Neural progenitor cell (in vitro differentiated cells): ENCODE results near the gene NCKAP5L. TPM values are rescaled to one million over a fixed set of nuclear protein-coding genes. Genes with fewer than 3 reads are reported as not detected.
A peak's percentile ranks its signal among the peaks of the same experiment; 100 is the strongest.

ENCODE experiments used
- DNase-seq: peaks from one replicate; pipeline ENCODE4 v3.0.0-alpha.2; 2016; ENCODE audit warnings: low spot score
- H2AFZ ChIP-seq: fragments of 200-600 bp; sonication (generic); replicated peaks from 2 replicates; pipeline ENCODE4 v1.6.1; 2016; ENCODE audit warnings: antibody characterized with exemption
- H3F3A ChIP-seq: fragments of 200-600 bp; sonication (generic); 2 replicates; pipeline ENCODE4 v1.6.1; 2016; ENCODE audit warnings: antibody characterized with exemption, low read depth
- H3K27ac ChIP-seq: fragments of 200-600 bp; sonication (generic); 2 replicates; pipeline ENCODE4 v1.5.1; 2016; ENCODE audit warnings: mild to moderate bottlenecking
- H3K27me3 ChIP-seq: fragments of 200-600 bp; sonication (generic); 2 replicates; pipeline ENCODE4 v1.6.1; 2016; ENCODE audit warnings: mild to moderate bottlenecking, moderate library complexity
- H3K36me3 ChIP-seq: fragments of 200-600 bp; sonication (generic); 2 replicates; pipeline ENCODE4 v1.5.1; 2016
- H3K4me1 ChIP-seq: fragments of 200-600 bp; sonication (generic); 2 replicates; pipeline ENCODE4 v1.6.1; 2016; ENCODE audit warnings: mixed run types
- H3K4me2 ChIP-seq: fragments of 200-600 bp; sonication (generic); 2 replicates; pipeline ENCODE4 v1.6.1; 2016
- H3K4me3 ChIP-seq: fragments of 200-600 bp; sonication (generic); 2 replicates; pipeline ENCODE4 v1.5.1; 2016
- H3K79me2 ChIP-seq: fragments of 200-600 bp; sonication (generic); 2 replicates; pipeline ENCODE4 v1.6.1; 2016; ENCODE audit warnings: low read depth
- H3K9ac ChIP-seq: fragments of 200-600 bp; sonication (generic); 2 replicates; pipeline ENCODE4 v1.6.1; 2016
- H3K9me3 ChIP-seq: fragments of 200-600 bp; sonication (generic); 2 replicates; pipeline ENCODE4 v1.5.1; 2016; ENCODE audit warnings: low read depth
- H4K20me1 ChIP-seq: fragments of 200-600 bp; sonication (generic); 2 replicates; pipeline ENCODE4 v1.6.1; 2016; ENCODE audit warnings: low read depth
- H3K27ac Mint-ChIP-seq: 3 replicates; pipeline ENCODE4 v1.8.0; 2021; ENCODE audit warnings: mixed read lengths
- H3K27me3 Mint-ChIP-seq: 2 replicates; pipeline ENCODE4 v1.8.0; 2022; ENCODE audit warnings: low read depth, mild to moderate bottlenecking, inconsistent platforms, moderate library complexity, mixed read lengths; ENCODE audit not compliant: insufficient read depth
- H3K36me3 Mint-ChIP-seq: 3 replicates; pipeline ENCODE4 v1.8.0; 2021; ENCODE audit warnings: mixed read lengths
- H3K4me1 Mint-ChIP-seq: 3 replicates; pipeline ENCODE4 v1.8.0; 2021; ENCODE audit warnings: mixed read lengths
- H3K4me3 Mint-ChIP-seq: 3 replicates; pipeline ENCODE4 v1.8.0; 2021; ENCODE audit warnings: mild to moderate bottlenecking, moderate library complexity, mixed read lengths
- H3K9me3 Mint-ChIP-seq: 3 replicates; pipeline ENCODE4 v1.8.0; 2020; ENCODE audit warnings: mixed read lengths
- EZH2 ChIP-seq: fragments of 200-600 bp; sonication (generic); IDR thresholded peaks from 2 replicates; pipeline ENCODE4 v1.6.1; 2017; ENCODE audit warnings: antibody characterized with exemption, mild to moderate bottlenecking, moderate library complexity
- EZH2phosphoT487 ChIP-seq: fragments of 200-600 bp; sonication (generic); IDR thresholded peaks from 2 replicates; pipeline ENCODE4 v1.6.1; 2017; ENCODE audit warnings: antibody characterized with exemption
- total RNA-seq: library from RNA; depleted of rRNA; stranded (reverse); fragments of >200 nt; gene quantifications from 2 replicates; pipeline ENCODE4 v1.2.3, GENCODE V29; 2015; ENCODE audit warnings: low replicate concordance
- TF ChIP-seq, protein P1 (sequence below): fragments of 200-600 bp; sonication (generic); IDR thresholded peaks from 2 replicates; pipeline ENCODE4 v1.5.1; 2017; ENCODE audit warnings: antibody characterized with exemption, mild to moderate bottlenecking

The NCKAP5L gene
- total RNA-seq, 1 donor from 2014 or later = 5.6 TPM

DNA sequence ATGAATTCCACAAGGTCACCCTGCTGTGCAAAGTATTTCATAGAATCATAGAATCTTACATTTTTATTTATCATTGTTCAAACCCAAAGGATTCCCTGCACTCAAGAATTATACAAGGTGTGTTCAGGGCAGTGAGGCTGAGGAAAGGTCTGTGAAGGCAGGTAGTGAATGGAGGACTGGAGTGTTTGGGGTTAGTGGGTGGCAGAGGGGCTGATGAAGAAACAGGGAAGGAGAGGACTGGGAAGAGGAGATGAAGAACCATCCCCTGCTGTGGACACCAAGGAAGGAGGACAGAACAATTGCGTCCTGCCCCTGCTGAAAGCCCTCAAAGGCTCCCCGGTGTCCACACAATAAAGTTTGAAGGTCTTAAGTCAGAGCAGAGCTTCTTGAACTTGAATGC, 25.5 kb upstream of the NCKAP5L start:
- no peaks in the 10 kb centered on the region for H3K36me3 Mint-ChIP-seq
- Histone ChIP-seq H4K20me1 (no peaks in the 10 kb centered on the region), H3K4me2 (no peak overlapping the region), H3K79me2 (no peaks in the 10 kb centered on the region), H2AFZ (no peak overlapping the region), H3K9me3 (no peaks in the 10 kb centered on the region), H3K36me3 (no peaks in the 10 kb centered on the region), H3K27ac (no peak overlapping the region), H3K4me1 (no peaks in the 10 kb centered on the region), H3K27me3 (peaks cover 6% of the 10 kb centered on the region), H3K4me3 (no peak overlapping the region), H3F3A (peaks cover 7% of the 10 kb centered on the region), H3K9ac (no peak overlapping the region)
- no peak for DNase-seq
- peak overlapping the region; percentile 2 for H3K27ac Mint-ChIP-seq
- peaks cover 4% of the 10 kb centered on the region for H3K9me3 Mint-ChIP-seq
- no peak overlapping the region for H3K4me3 Mint-ChIP-seq
- H3K27me3 Mint-ChIP-seq = peaks cover 11% of the 10 kb centered on the region
- H3K4me1 Mint-ChIP-seq = peaks cover 3% of the 10 kb centered on the region
- TF ChIP-seq EZH2 (no peak), EZH2phosphoT487 (no peak)
- TF ChIP-seq, protein P1, sequence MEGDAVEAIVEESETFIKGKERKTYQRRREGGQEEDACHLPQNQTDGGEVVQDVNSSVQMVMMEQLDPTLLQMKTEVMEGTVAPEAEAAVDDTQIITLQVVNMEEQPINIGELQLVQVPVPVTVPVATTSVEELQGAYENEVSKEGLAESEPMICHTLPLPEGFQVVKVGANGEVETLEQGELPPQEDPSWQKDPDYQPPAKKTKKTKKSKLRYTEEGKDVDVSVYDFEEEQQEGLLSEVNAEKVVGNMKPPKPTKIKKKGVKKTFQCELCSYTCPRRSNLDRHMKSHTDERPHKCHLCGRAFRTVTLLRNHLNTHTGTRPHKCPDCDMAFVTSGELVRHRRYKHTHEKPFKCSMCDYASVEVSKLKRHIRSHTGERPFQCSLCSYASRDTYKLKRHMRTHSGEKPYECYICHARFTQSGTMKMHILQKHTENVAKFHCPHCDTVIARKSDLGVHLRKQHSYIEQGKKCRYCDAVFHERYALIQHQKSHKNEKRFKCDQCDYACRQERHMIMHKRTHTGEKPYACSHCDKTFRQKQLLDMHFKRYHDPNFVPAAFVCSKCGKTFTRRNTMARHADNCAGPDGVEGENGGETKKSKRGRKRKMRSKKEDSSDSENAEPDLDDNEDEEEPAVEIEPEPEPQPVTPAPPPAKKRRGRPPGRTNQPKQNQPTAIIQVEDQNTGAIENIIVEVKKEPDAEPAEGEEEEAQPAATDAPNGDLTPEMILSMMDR = no peak

DNA sequence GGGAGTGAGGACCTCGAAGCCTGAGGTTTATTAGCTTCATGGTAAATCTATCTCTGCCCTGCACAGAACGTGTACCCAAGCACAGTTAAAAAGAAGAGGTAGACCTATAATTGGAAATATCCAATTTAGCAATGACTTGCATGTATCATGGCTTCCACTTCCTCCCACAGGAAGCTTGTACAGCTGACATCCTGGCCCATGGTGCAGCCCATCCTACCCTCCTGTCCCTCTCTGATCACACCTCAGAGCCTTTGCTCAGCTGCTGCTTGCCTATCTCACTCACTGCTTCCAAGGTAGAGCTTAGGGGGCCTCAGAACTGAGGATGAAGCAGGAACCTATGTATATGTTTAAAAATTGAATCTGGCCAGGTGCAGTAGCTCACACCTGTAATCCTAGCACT, 18.9 kb upstream of the NCKAP5L start:
- H3K4me1 ChIP-seq = peaks cover 4% of the 10 kb centered on the region

DNA sequence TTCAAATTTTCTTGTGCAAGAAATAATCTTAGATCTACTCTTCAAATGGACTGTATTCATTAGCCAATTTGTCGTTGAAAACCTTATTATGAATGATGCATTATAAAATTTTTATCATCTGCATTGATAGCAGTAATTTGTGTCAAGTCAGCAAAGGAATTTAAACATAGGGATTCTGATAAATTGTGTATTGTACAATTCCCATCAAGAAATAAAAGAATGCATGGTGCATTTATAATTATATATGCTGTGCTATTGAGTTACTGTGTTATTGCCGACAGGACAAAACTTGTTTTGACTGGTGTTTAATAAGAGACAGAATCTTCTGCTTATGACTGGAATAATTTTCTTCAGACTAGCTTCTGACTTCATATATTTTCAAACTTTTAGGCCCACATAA, 17.8 kb upstream of the NCKAP5L start:
- no peak for DNase-seq
- Mint-ChIP-seq H3K36me3 (no peaks in the 10 kb centered on the region), H3K4me1 (peaks cover 19% of the 10 kb centered on the region)

More for the DNA sequence above, 18.9 kb upstream of the NCKAP5L start:
- DNase-seq = no peak
- Histone ChIP-seq H3K27me3 (peaks cover 3% of the 10 kb centered on the region), H2AFZ (no peak overlapping the region), H3K9me3 (no peaks in the 10 kb centered on the region), H3K9ac (no peak overlapping the region), H3K4me3 (no peak overlapping the region), H3F3A (peaks cover 24% of the 10 kb centered on the region), H3K36me3 (no peaks in the 10 kb centered on the region), H3K4me2 (no peak overlapping the region), H3K79me2 (peaks cover 2% of the 10 kb centered on the region), H4K20me1 (no peaks in the 10 kb centered on the region), H3K27ac (no peak overlapping the region)
- TF ChIP-seq, protein P1 = no peak
- TF ChIP-seq EZH2phosphoT487 (no peak), EZH2 (no peak)
- no peak overlapping the region for H3K27ac Mint-ChIP-seq
- no peak overlapping the region for H3K4me3 Mint-ChIP-seq
- H3K4me1 Mint-ChIP-seq = peaks cover 11% of the 10 kb centered on the region
- no peaks in the 10 kb centered on the region for H3K9me3 Mint-ChIP-seq
- H3K27me3 Mint-ChIP-seq = peaks cover 6% of the 10 kb centered on the region
- H3K36me3 Mint-ChIP-seq = no peaks in the 10 kb centered on the region

More for the DNA sequence above, 17.8 kb upstream of the NCKAP5L start:
- Histone ChIP-seq H3K27ac (no peak overlapping the region), H3F3A (peaks cover 26% of the 10 kb centered on the region), H3K9me3 (no peaks in the 10 kb centered on the region), H3K4me1 (peaks cover 10% of the 10 kb centered on the region), H3K9ac (no peak overlapping the region), H3K27me3 (peaks cover 3% of the 10 kb centered on the region), H4K20me1 (peaks cover 4% of the 10 kb centered on the region), H3K36me3 (no peaks in the 10 kb centered on the region), H3K79me2 (peaks cover 12% of the 10 kb centered on the region), H3K4me3 (no peak overlapping the region), H3K4me2 (no peak overlapping the region), H2AFZ (no peak overlapping the region)
- Mint-ChIP-seq H3K27me3 (peaks cover 7% of the 10 kb centered on the region), H3K4me3 (no peak overlapping the region), H3K9me3 (no peaks in the 10 kb centered on the region), H3K27ac (no peak overlapping the region)
- TF ChIP-seq EZH2phosphoT487 = no peak
- no peak for TF ChIP-seq EZH2
- TF ChIP-seq, protein P1 = no peak
